Measurements from ENCODE around the gene COL11A1.

Gene COL11A1

GRCh38 chr1:103108376-103109150, at the start of gene COL11A1 (continued):
- TF ChIP-seq ZNF518A (tag by site-specific recombination; conservative IDR thresholded peaks at IDR 0.05; ENCODE audit: low read depth), result no peak

DNA sequence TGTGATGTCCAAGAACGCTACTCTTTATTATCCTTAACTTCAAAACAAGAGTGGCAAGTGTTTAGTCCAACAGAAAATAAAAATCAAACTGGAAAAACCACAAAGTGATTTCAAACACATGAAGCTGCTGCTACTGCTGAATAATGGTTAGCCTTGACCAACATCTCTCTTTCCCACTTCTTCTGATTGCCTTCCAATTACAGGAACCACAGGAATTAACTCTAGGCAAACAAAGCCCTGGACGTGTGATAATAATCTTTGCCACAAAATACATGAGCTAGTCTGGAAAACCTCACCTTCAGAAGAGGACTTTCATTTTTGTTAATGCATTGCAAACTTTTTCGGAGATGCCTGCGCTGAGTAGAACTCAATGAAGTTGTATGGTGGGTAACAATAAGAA, 48.6 kb upstream of the COL11A1 start:
- POLR2A ChIA-PET, result no interaction called here

DNA sequence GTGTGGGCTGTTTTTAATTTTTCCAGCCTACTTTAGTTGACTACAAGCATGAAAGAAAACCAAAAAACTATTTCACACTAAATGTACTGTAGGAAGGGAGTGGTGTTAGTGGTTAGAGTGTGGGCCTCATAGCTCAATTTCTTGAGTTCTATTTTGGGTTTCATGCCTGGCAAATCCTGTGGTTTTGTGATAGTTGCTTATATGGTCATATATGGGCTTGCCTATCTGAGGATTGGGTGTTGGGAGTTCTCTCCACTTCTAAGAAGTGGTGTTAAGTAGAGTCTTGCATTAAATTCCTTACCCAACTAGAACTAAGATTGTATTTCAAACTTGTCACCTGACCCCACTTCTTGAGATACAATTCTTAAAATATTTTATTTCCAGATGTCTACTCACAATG, 37.8 kb upstream of the COL11A1 start:
- H3K4me3 ChIP-seq (ENCODE audit: low read depth, low read length), result no peak overlapping the region
- ChIA-PET POLR2A (no interaction called here), CTCF (interaction anchor here (0.6 kb wide), 1 partner anchor 322 kb away, joined by 3 read pairs; no protein-coding TSS in a partner anchor)
- TF ChIP-seq ZNF701 (tag by site-specific recombination; IDR thresholded peaks at IDR 0.05) (no peak), ZNF366 (tag by site-specific recombination; conservative IDR thresholded peaks at IDR 0.05) (no peak), ZNF624 (tag by site-specific recombination; IDR thresholded peaks at IDR 0.05) (no peak), ZBTB1 (tag by site-specific recombination; IDR thresholded peaks at IDR 0.05) (no peak), ZBTB48 (tag by site-specific recombination; IDR thresholded peaks at IDR 0.05) (no peak), WT1 (tag by site-specific recombination; IDR thresholded peaks at IDR 0.05) (no peak), ZNF660 (tag by site-specific recombination; IDR thresholded peaks at IDR 0.05) (no peak), ZSCAN30 (tag by site-specific recombination; IDR thresholded peaks at IDR 0.05) (no peak), ZNF146 (tag by site-specific recombination; IDR thresholded peaks at IDR 0.05) (no peak), GFI1B (tag by site-specific recombination; IDR thresholded peaks at IDR 0.05) (no peak), ZNF341 (tag by site-specific recombination; IDR thresholded peaks at IDR 0.05; ENCODE audit: low read depth) (no peak), ZNF350 (tag by site-specific recombination; IDR thresholded peaks at IDR 0.05) (no peak), ZNF19 (tag by site-specific recombination; IDR thresholded peaks at IDR 0.05; ENCODE audit: low read depth) (no peak), OVOL3 (tag by site-specific recombination; IDR thresholded peaks at IDR 0.05) (no peak), ZNF629 (tag by site-specific recombination; IDR thresholded peaks at IDR 0.05) (no peak)

More for the DNA sequence above, 48.6 kb upstream of the COL11A1 start:
- TF ChIP-seq ZBTB1 (tag by site-specific recombination; IDR thresholded peaks at IDR 0.05), result no peak
- no peak for TF ChIP-seq ZNF558 (tag by site-specific recombination; IDR thresholded peaks at IDR 0.05)
- no peak for TF ChIP-seq PRDM6 (tag by site-specific recombination; IDR thresholded peaks at IDR 0.05)
- no peak for TF ChIP-seq ZNF776 (tag by site-specific recombination; IDR thresholded peaks at IDR 0.05; ENCODE audit: borderline replicate concordance)
- TF ChIP-seq GFI1B (tag by site-specific recombination; IDR thresholded peaks at IDR 0.05), result no peak
- TF ChIP-seq ZNF341 (tag by site-specific recombination; IDR thresholded peaks at IDR 0.05; ENCODE audit: low read depth), result no peak
- no peak for TF ChIP-seq ZNF112 (tag by site-specific recombination; IDR thresholded peaks at IDR 0.05)
- TF ChIP-seq OVOL3 (tag by site-specific recombination; IDR thresholded peaks at IDR 0.05), result no peak
- TF ChIP-seq ZNF747 (tag by site-specific recombination; IDR thresholded peaks at IDR 0.05), result no peak
- TF ChIP-seq, protein P1, sequence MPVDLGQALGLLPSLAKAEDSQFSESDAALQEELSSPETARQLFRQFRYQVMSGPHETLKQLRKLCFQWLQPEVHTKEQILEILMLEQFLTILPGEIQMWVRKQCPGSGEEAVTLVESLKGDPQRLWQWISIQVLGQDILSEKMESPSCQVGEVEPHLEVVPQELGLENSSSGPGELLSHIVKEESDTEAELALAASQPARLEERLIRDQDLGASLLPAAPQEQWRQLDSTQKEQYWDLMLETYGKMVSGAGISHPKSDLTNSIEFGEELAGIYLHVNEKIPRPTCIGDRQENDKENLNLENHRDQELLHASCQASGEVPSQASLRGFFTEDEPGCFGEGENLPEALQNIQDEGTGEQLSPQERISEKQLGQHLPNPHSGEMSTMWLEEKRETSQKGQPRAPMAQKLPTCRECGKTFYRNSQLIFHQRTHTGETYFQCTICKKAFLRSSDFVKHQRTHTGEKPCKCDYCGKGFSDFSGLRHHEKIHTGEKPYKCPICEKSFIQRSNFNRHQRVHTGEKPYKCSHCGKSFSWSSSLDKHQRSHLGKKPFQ (tag by site-specific recombination; IDR thresholded peaks at IDR 0.05), result no peak
- no peak for TF ChIP-seq ZNF623 (tag by site-specific recombination; IDR thresholded peaks at IDR 0.05)
- TF ChIP-seq, protein P2, sequence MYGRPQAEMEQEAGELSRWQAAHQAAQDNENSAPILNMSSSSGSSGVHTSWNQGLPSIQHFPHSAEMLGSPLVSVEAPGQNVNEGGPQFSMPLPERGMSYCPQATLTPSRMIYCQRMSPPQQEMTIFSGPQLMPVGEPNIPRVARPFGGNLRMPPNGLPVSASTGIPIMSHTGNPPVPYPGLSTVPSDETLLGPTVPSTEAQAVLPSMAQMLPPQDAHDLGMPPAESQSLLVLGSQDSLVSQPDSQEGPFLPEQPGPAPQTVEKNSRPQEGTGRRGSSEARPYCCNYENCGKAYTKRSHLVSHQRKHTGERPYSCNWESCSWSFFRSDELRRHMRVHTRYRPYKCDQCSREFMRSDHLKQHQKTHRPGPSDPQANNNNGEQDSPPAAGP (tag by site-specific recombination; IDR thresholded peaks at IDR 0.05), result no peak
- CTCF ChIA-PET, result no interaction called here
- no peaks in the 10 kb centered on the region for H3K4me1 ChIP-seq (ENCODE audit: control insufficient read depth, insufficient read depth, low read length)
- no peak overlapping the region for H3K4me3 ChIP-seq (ENCODE audit: low read depth, low read length)
- no peak overlapping the region for H3K27ac ChIP-seq (ENCODE audit: extremely low read depth, low read depth, low read length)
- H3K9me3 ChIP-seq (ENCODE audit: control insufficient read depth, insufficient read depth, low read depth, low read length), result no peaks in the 10 kb centered on the region
- H3K36me3 ChIP-seq (ENCODE audit: control insufficient read depth in 2 of 2, insufficient read depth in 1 of 2, low read length in 2 of 2), result no peaks in the 10 kb centered on the region

More for the DNA sequence above, 37.8 kb upstream of the COL11A1 start:
- Histone ChIP-seq H3K4me1 (ENCODE audit: control insufficient read depth, insufficient read depth, low read length) (no peaks in the 10 kb centered on the region), H3K9me3 (ENCODE audit: control insufficient read depth, insufficient read depth, low read depth, low read length) (no peaks in the 10 kb centered on the region), H3K36me3 (ENCODE audit: control insufficient read depth in 2 of 2, insufficient read depth in 1 of 2, low read length in 2 of 2) (no peaks in the 10 kb centered on the region), H3K27ac (ENCODE audit: extremely low read depth, low read depth, low read length) (no peak overlapping the region)
